Superior temporal gyrus (tissue), 1 donor: ENCODE results near the gene FRMD4A.

Source experiments
- DNase-seq: peaks from one replicate; pipeline ENCODE4 v3.0.0-alpha.2; 2016; ENCODE audit errors: extremely low spot score

FRMD4A gene

GRCh38 chr10:13758312-13758711 is 572.4 kb downstream of the FRMD4A start:
- DNase-seq, result no peak

- DNase-seq, result peak; percentile 63
These were observed 576.4 kb downstream of the FRMD4A start for GRCh38 chr10:13754277-13754676.

- DNase-seq, result no peak
These were observed 579.4 kb downstream of the FRMD4A start for GRCh38 chr10:13751191-13751764.

DNA sequence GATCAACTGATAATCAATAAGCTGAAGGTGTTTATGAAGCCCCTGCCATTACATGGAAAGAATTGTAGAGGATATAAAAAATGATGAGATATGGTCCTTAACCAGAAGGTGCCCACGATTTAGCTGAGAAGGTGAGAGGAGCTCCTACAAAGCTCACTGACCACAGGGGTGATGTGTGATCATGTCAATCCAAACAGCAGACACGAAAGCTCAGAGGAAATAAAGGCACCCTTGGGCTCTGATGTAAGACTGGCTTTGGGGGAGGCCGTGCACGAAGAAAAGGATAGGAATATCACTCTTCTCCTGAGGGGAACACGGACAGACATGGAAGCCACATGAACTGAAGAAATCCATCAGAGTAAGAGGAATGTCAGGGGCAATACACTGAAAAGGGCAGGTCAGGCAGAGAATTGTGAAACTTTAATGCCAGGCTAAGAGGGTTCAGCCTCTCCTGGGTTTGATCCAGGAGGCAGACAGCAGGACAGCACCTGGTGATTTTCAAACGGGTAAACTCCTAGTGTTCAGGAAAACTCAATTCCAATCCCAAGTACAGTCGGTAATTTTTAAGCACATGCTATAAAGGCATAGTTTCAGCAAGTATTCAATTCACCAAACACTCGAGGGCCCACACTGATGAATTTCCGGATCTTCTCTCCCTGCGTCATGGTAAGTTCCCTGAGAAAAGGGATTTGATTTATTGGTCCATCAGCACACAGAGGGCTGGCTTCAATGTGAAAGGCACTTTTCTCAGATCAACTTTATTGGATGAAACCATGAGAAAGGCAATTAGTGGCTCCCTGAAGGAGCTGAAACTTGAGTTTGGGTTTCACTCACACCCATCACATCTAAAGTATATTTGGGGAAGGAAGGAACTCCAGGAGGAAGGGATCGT is 580.2 kb downstream of the FRMD4A start:
- DNase-seq, result no peak

DNA sequence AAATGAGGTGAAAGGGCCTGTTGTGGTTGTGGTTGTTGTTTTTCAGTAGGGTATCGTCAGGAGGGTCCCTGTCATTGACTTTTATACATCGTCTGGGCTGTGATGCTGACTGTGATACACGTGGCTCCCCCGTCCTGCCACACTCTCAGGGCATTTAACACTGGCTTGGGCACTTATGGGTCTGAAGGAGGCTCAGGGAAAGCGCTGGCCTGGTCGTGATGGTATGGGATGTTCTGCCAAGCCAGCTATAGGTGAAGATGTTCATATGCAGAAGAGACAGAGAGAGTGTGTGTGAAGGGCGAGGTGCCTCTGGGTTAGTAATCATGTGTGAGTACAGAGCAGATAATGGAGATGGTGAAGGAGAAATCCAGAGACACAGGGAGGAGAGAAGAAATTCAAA is 585.5 kb downstream of the FRMD4A start:
- no peak for DNase-seq

DNA sequence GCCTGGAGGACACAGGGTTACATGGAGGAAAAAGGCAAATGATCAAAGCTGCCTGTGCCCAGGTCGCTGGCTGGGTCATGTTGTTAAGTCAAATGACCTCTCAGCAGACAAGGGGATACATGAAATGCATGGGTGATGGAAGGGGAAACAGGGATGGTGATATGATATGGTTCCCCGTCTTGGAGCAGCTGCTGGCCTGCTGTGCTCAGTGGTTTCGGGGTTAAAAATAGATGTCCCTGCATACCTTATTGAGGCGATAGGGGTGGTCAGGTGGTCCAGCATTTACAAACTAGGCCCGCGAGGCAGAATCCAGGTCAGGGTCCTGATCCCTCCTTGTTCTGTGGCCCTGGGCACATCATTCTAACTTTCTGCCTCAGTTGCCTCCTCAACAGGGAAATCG is 586.8 kb downstream of the FRMD4A start:
- DNase-seq, result no peak

DNA sequence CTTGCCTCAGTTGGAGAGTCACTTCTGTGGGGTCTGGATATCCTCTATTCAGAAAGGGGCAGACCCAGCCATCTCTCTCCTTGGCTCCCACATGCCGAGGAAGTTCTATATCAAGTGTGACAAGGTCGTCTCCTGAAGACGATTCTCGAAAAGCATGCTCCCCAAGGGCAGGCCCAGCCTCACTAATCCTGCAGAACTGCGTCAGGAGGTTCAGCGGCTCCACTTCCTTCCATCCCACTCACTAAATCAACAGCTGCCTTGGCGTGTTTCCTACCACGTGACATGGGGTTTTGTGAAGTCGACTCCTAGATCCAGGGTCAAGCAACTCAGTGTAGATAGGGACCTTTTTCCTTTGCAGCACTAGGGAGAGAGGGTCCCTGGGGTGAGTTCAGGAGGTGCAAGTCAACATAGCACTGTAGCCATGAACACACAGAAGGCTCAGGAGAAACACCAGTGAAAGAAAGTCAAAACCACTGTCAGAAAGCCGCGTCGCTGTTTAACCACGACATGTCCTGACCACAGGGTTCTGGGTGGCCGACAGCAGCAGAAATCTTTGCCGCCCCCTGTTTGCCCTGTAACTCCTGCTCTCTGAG is 587.5 kb downstream of the FRMD4A start:
- no peak for DNase-seq

- DNase-seq, result no peak
These were observed 589.3 kb downstream of the FRMD4A start for GRCh38 chr10:13741438-13741837.

DNA sequence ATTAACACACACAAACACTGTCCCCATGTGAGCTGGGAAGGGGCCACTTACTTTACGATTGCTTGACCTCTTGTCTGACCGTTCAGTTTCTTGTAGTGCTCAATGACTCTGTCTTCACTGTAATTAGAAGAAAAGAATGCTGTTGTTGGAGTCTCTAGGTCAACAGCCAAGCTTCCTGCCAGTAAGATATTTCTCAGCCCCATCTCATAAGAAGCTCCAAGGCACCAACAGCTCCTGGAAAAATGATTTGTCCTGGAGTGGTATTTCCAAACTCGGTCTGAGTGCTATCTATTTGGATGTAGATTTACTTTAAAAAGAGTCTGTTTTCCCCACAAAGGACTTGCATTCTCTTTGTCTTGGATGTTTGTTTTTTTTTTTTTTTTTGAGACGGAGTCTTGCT is 590.3 kb downstream of the FRMD4A start:
- no peak for DNase-seq

DNA sequence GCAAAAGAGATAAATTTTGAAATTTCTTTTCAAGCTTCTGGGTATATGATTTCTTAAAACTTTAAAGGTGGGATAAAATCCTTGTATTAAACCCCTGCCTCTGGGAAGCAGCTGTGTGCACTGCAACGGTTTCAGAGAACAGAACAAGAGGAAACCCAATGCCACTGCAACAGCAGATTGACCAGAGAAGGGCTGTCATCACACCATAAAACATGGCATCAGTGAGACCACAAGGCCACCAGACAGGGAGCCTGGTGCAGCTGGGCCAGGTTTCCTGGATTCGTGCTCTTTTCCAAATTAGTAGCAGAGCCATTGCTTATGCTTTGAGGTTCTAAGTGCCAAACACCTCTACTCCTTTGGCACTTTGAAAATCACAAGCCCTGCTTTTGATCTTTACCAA is 591.5 kb downstream of the FRMD4A start:
- DNase-seq, result no peak

GRCh38 chr10:13736506-13736905 is 594.2 kb downstream of the FRMD4A start:
- no peak for DNase-seq

DNA sequence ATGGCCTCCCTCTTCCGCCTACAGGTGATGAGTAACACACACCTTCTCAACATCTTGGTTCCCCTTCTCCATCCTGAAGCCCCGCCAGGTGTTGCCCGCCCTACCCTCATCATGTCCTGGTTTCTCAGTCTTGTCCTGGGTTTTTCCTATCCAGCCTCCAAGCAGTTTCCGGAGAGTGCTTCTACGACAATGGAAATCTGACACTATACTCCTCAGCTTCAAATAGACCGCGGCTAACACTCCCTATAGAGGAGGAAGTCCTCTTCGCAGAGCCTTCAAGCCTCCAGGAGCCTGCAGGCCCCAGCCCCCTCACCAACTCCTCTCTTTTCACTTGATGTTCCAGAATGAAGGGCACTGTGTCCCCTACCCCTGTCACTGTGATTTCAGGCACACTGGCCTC is 596.6 kb downstream of the FRMD4A start:
- no peak for DNase-seq

DNA sequence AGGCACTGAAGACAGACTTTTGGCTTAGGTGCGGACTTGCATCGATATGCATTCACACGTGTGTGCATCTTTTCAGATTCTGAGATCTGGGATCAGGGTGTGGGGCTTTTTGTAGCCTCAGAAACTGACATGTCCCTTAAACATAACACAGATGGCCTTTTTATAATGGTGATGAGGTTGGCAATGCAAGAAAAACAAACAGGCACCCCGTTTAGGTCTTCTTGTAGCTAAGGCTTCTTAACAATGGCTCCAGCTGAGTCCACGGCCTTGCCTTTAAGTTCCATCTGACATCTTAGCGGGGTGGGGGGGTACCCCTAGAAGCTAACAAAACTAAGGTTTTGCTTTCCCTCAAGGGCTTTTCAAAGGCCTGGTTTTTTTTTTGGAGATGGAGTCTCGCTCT is 597.7 kb downstream of the FRMD4A start:
- no peak for DNase-seq

GRCh38 chr10:13732465-13732881 is 598.3 kb downstream of the FRMD4A start:
- DNase-seq, result no peak

DNA sequence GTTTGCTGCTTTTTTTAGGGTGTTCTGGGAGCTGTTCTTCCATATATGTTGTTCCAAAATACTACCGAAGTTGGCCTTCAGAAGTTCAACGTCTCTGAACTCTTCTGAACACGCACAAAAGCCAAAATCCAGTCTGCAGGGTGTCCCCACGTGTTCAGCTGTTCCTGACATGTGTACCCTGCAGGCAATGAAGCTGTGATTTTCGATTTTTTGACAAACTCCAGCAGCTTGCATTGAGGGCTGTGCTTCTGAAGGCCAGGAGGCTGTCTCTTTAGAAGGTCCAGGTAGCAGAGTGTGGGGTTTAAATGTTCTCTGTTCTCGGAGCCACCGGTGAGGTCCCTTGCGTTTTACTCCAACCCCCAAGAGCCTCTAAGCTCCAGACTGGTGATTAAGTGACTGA is 598.9 kb downstream of the FRMD4A start:
- no peak for DNase-seq

DNA sequence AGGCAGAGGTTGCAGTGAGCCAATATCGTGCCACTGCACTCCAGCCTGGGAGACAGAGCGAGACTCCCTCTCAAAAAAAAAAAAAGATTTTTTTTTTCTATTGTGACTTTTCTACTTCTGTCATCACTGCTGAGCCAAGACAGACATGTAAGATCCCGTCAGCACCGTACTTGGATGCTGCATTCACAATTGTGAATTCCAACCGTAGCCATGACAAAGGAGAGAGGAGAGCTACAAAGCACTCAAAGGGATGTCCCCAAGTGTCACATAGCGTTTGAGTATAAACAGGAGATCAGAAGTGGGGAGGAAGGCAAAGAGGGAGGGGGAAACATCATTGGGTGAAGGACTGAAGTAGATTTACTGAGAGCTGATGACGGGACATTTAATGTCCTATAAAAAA is 599.8 kb downstream of the FRMD4A start:
- DNase-seq, result no peak

GRCh38 chr10:13730306-13730652 is 600.4 kb downstream of the FRMD4A start:
- DNase-seq, result no peak

- no peak for DNase-seq
These were observed 601.0 kb downstream of the FRMD4A start for GRCh38 chr10:13729586-13730305.

- DNase-seq, result no peak
These were observed 601.7 kb downstream of the FRMD4A start for GRCh38 chr10:13728898-13729535.

DNA sequence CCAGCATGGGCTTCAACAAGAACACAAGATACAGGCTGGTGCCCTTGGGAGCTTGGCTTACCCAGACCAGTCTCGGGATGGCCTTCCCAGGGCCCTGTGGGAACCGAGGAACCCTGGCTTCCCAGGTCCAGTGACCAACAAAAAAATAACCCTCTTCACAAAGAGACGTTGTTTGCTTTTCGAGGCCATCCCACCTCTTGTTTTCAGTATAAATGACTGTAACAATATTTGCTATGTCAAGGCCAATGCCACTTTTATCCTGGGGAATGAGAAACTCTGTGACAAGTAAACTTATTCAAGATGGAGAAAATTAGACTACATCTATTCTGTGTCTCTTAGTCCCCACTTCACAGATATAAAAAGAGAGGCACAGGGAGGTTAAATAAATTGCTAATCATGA is 605.1 kb downstream of the FRMD4A start:
- DNase-seq, result no peak

- DNase-seq, result no peak
These were observed 606.2 kb downstream of the FRMD4A start for GRCh38 chr10:13724484-13724883.
